Activated T-helper 17 cell treated with anti-CD3 and anti-CD28 coated beads, Interleukin-2, amount 50 U/mL, for 72 hours (primary cell): ENCODE results near the gene TMOD4. TPM values are rescaled to one million over a fixed set of nuclear protein-coding genes. Genes with fewer than 3 reads are reported as not detected.
"Not testable (repeated sequence)": the region's sequence is repeated elsewhere in the genome, so short reads cannot be mapped to it uniquely, and the experiment has no call there.

Experiments
- ATAC-seq: fragments of 150-1000 bp; cut with Tn5 transposase; replicated peaks from 2 replicates; pipeline ENCODE4 v1.10.0; 2021; ENCODE audit warnings: mild to moderate bottlenecking, moderate library complexity
- H3K27ac Mint-ChIP-seq: one replicate; pipeline ENCODE4 v1.8.0; 2022; ENCODE audit warnings: mixed read lengths
- H3K27me3 Mint-ChIP-seq: one replicate; pipeline ENCODE4 v1.8.0; 2022; ENCODE audit warnings: mixed read lengths
- H3K36me3 Mint-ChIP-seq: one replicate; pipeline ENCODE4 v1.8.0; 2022; ENCODE audit warnings: low read depth, mild to moderate bottlenecking, mixed read lengths
- H3K4me1 Mint-ChIP-seq: one replicate; pipeline ENCODE4 v1.8.0; 2022; ENCODE audit warnings: mixed read lengths
- H3K4me3 Mint-ChIP-seq: one replicate; pipeline ENCODE4 v1.8.0; 2022; ENCODE audit warnings: mild to moderate bottlenecking, mixed read lengths
- H3K9me3 Mint-ChIP-seq: one replicate; pipeline ENCODE4 v1.8.0; 2022; ENCODE audit warnings: mixed read lengths
- total RNA-seq, 2 donors: library from RNA; stranded (reverse); gene quantifications; one replicate each; pipeline ENCODE4 v1.2.3, GENCODE V29; 2022

TMOD4 gene
- 1 to 10 TPM in 1 of 2 donors, under 1 TPM in 1; 0.82 to 1.5 TPM for total RNA-seq

GRCh38 chr1:151175863-151176262 is at the start of gene TMOD4:
Gene TMOD4 (minus strand): TSS chr1:151175981. CDS start chr1:151174875, 1,106 bp downstream.
- H3K27ac Mint-ChIP-seq: peak within 1 kb of the TSS; percentile 60
- peaks cover 91% of the 10 kb centered on the region for H3K36me3 Mint-ChIP-seq
- peak; percentile 52 for ATAC-seq

GRCh38 chr1:151222130-151222529 is 46.3 kb upstream of the TMOD4 start:
- no peaks in the 10 kb centered on the region for H3K9me3 Mint-ChIP-seq
- H3K27me3 Mint-ChIP-seq: no peaks in the 10 kb centered on the region
- no peak for ATAC-seq
- H3K4me3 Mint-ChIP-seq: no peak overlapping the region
- peaks cover 68% of the 10 kb centered on the region for H3K36me3 Mint-ChIP-seq
- no peaks in the 10 kb centered on the region for H3K4me1 Mint-ChIP-seq
- no peak overlapping the region for H3K27ac Mint-ChIP-seq

More at GRCh38 chr1:151175863-151176262, at the start of gene TMOD4:
- Mint-ChIP-seq H3K9me3 (no peaks in the 10 kb centered on the region), H3K4me1 (peaks cover 5% of the 10 kb centered on the region), H3K4me3 (no peak within 1 kb of the TSS), H3K27me3 (no peaks in the 10 kb centered on the region)

GRCh38 chr1:151221616-151222015 is 45.8 kb upstream of the TMOD4 start:
- Mint-ChIP-seq H3K27ac (no peak overlapping the region), H3K36me3 (peaks cover 65% of the 10 kb centered on the region), H3K9me3 (no peaks in the 10 kb centered on the region), H3K4me1 (no peaks in the 10 kb centered on the region), H3K27me3 (no peaks in the 10 kb centered on the region), H3K4me3 (no peak overlapping the region)
- ATAC-seq: no peak

GRCh38 chr1:151213560-151213959 is 37.8 kb upstream of the TMOD4 start:
- no peak for ATAC-seq
- Mint-ChIP-seq H3K4me1 (peaks cover 13% of the 10 kb centered on the region), H3K27ac (no peak overlapping the region), H3K27me3 (no peaks in the 10 kb centered on the region), H3K4me3 (no peak overlapping the region), H3K36me3 (peaks cover 88% of the 10 kb centered on the region), H3K9me3 (no peaks in the 10 kb centered on the region)

GRCh38 chr1:151211972-151212705 is 36.4 kb upstream of the TMOD4 start:
- no peaks in the 10 kb centered on the region for H3K27me3 Mint-ChIP-seq
- peaks cover 13% of the 10 kb centered on the region for H3K4me1 Mint-ChIP-seq
- H3K36me3 Mint-ChIP-seq: peaks cover 93% of the 10 kb centered on the region
- H3K27ac Mint-ChIP-seq: peak overlapping the region; percentile 63
- no peaks in the 10 kb centered on the region for H3K9me3 Mint-ChIP-seq
- ATAC-seq: no peak
- peak overlapping the region; percentile 36 for H3K4me3 Mint-ChIP-seq

- no peak overlapping the region for H3K4me3 Mint-ChIP-seq
- ATAC-seq: peak; percentile 39
- H3K27ac Mint-ChIP-seq: peak overlapping the region; percentile 28
- no peaks in the 10 kb centered on the region for H3K9me3 Mint-ChIP-seq
- no peaks in the 10 kb centered on the region for H3K27me3 Mint-ChIP-seq
- H3K4me1 Mint-ChIP-seq: peaks cover 17% of the 10 kb centered on the region
- H3K36me3 Mint-ChIP-seq: peaks cover 97% of the 10 kb centered on the region
Observed at GRCh38 chr1:151210830-151211229, 35.0 kb upstream of the TMOD4 start.

GRCh38 chr1:151205381-151205965 is 29.7 kb upstream of the TMOD4 start:
- H3K27ac Mint-ChIP-seq, H3K4me1 Mint-ChIP-seq, H3K4me3 Mint-ChIP-seq, ATAC-seq, H3K9me3 Mint-ChIP-seq, H3K27me3 Mint-ChIP-seq: not testable (repeated sequence)
- H3K36me3 Mint-ChIP-seq: peaks cover 84% of the 10 kb centered on the region

- Mint-ChIP-seq H3K9me3 (no peaks in the 10 kb centered on the region), H3K36me3 (peaks cover 65% of the 10 kb centered on the region), H3K27ac (peak overlapping the region; percentile 100), H3K27me3 (no peaks in the 10 kb centered on the region), H3K4me1 (peaks cover 20% of the 10 kb centered on the region), H3K4me3 (peak overlapping the region; percentile 100)
- ATAC-seq: peak; percentile 32
Observed at GRCh38 chr1:151199873-151200581, 24.2 kb upstream of the TMOD4 start.

- H3K4me3 Mint-ChIP-seq: peak within 1 kb of the TSS; percentile 100
- H3K27me3 Mint-ChIP-seq: no peaks in the 10 kb centered on the region
- peaks cover 49% of the 10 kb centered on the region for H3K36me3 Mint-ChIP-seq
- peak; percentile 92 for ATAC-seq
- H3K4me1 Mint-ChIP-seq: peaks cover 20% of the 10 kb centered on the region
- peak within 1 kb of the TSS; percentile 100 for H3K27ac Mint-ChIP-seq
- H3K9me3 Mint-ChIP-seq: no peaks in the 10 kb centered on the region
Observed at GRCh38 chr1:151198254-151199127, 22.7 kb upstream of the TMOD4 start, which contains the start of gene PIP5K1A. Gene PIP5K1A (plus strand): TSS chr1:151198552. CDS start chr1:151198997, 445 bp downstream.

- Mint-ChIP-seq H3K36me3 (peaks cover 43% of the 10 kb centered on the region), H3K9me3 (no peaks in the 10 kb centered on the region), H3K27me3 (no peaks in the 10 kb centered on the region), H3K4me1 (peaks cover 20% of the 10 kb centered on the region), H3K4me3 (peak overlapping the region; percentile 100), H3K27ac (peak overlapping the region; percentile 100)
- ATAC-seq: no peak
Observed at GRCh38 chr1:151197863-151198253, 22.1 kb upstream of the TMOD4 start.

GRCh38 chr1:151196292-151196800 is 20.6 kb upstream of the TMOD4 start:
- peak overlapping the region; percentile 60 for H3K4me3 Mint-ChIP-seq
- peaks cover 30% of the 10 kb centered on the region for H3K36me3 Mint-ChIP-seq
- ATAC-seq: peak; percentile 34
- peak overlapping the region; percentile 46 for H3K27ac Mint-ChIP-seq
- H3K9me3 Mint-ChIP-seq: no peaks in the 10 kb centered on the region
- peaks cover 20% of the 10 kb centered on the region for H3K4me1 Mint-ChIP-seq
- H3K27me3 Mint-ChIP-seq: no peaks in the 10 kb centered on the region

GRCh38 chr1:151194894-151195594 is 19.3 kb upstream of the TMOD4 start:
- Mint-ChIP-seq H3K4me1 (peaks cover 16% of the 10 kb centered on the region), H3K36me3 (peaks cover 26% of the 10 kb centered on the region)
- H3K27ac Mint-ChIP-seq, H3K4me3 Mint-ChIP-seq, ATAC-seq, H3K9me3 Mint-ChIP-seq, H3K27me3 Mint-ChIP-seq: not testable (repeated sequence)

GRCh38 chr1:151193856-151194255 is 18.1 kb upstream of the TMOD4 start:
- Mint-ChIP-seq H3K27ac (no peak overlapping the region), H3K27me3 (no peaks in the 10 kb centered on the region), H3K4me3 (no peak overlapping the region), H3K9me3 (no peaks in the 10 kb centered on the region), H3K36me3 (peaks cover 21% of the 10 kb centered on the region), H3K4me1 (peaks cover 12% of the 10 kb centered on the region)
- ATAC-seq: no peak
